Neural cell (in vitro differentiated cells): Measurements from ENCODE around the gene ASIC2. TPM values are rescaled to one million over a fixed set of nuclear protein-coding genes. Genes with fewer than 3 reads are reported as not detected.

Source experiments
- H2AFZ ChIP-seq: fragments of 200-600, 300-800 bp; sonication (generic), shearing (Covaris generic); 2 replicates; pipeline ENCODE4 v1.6.0; 2014; ENCODE audit warnings: low read depth, mild to moderate bottlenecking, antibody characterized with exemption, low read length, moderate library complexity
- H3F3A ChIP-seq: fragments of 200-600 bp; shearing (Covaris generic); 2 replicates; pipeline ENCODE4 v1.6.1; 2016; ENCODE audit warnings: mild to moderate bottlenecking, moderate library complexity, mixed read lengths, antibody characterized with exemption, low read length; ENCODE audit not compliant: insufficient read depth, poor library complexity, severe bottlenecking
- H3K27ac ChIP-seq: fragments of 200-600, 300-800 bp; sonication (generic), shearing (Covaris generic); 2 replicates; pipeline ENCODE4 v1.5.1; 2014; ENCODE audit warnings: mild to moderate bottlenecking, low read length, moderate library complexity
- H3K27me3 ChIP-seq: fragments of 300-800, 200-600 bp; sonication (generic), shearing (Covaris generic); 2 replicates; pipeline ENCODE4 v1.6.0; 2014; ENCODE audit warnings: mild to moderate bottlenecking, low read depth, low read length, moderate library complexity; ENCODE audit not compliant: insufficient read depth
- H3K36me3 ChIP-seq: fragments of 300-800, 200-600 bp; sonication (generic), shearing (Covaris generic); 2 replicates; pipeline ENCODE4 v1.5.1; 2014; ENCODE audit warnings: mild to moderate bottlenecking, antibody characterized with exemption, low read length, moderate library complexity; ENCODE audit not compliant: insufficient read depth
- H3K4me2 ChIP-seq: fragments of 300-800, 200-600 bp; sonication (generic), shearing (Covaris generic); 2 replicates; pipeline ENCODE4 v1.6.0; 2014; ENCODE audit warnings: mild to moderate bottlenecking, low read length
- H3K4me3 ChIP-seq: fragments of 300-800, 200-600 bp; sonication (generic), shearing (Covaris generic); 2 replicates; pipeline ENCODE4 v1.5.1; 2014; ENCODE audit warnings: mild to moderate bottlenecking, low read length, moderate library complexity
- H3K79me2 ChIP-seq: fragments of 200-600 bp; shearing (Covaris generic); replicated peaks from 2 replicates; pipeline ENCODE4 v1.6.0; 2014; ENCODE audit warnings: mild to moderate bottlenecking, low read length, moderate library complexity; ENCODE audit not compliant: insufficient read depth
- H3K9ac ChIP-seq: fragments of 300-800, 200-600 bp; sonication (generic), shearing (Covaris generic); 2 replicates; pipeline ENCODE4 v1.6.1; 2016; ENCODE audit warnings: mild to moderate bottlenecking, low read length, mixed read lengths
- H3K9me2 ChIP-seq: fragments of 200-600 bp; shearing (Covaris generic); 2 replicates; pipeline ENCODE4 v1.6.1; 2016; ENCODE audit warnings: mild to moderate bottlenecking, low read length, mixed read lengths; ENCODE audit not compliant: insufficient read depth
- H3K9me3 ChIP-seq: fragments of 200-600, 300-800 bp; sonication (generic), shearing (Covaris generic); 2 replicates; pipeline ENCODE4 v1.6.1; 2016; ENCODE audit warnings: mild to moderate bottlenecking, mixed run types, low read length, moderate library complexity, mixed read lengths
- H4K20me1 ChIP-seq: fragments of 200-600 bp; shearing (Covaris generic); 2 replicates; pipeline ENCODE4 v1.6.1; 2016; ENCODE audit warnings: mild to moderate bottlenecking, mixed run types; ENCODE audit not compliant: insufficient read depth
- EP300 ChIP-seq: fragments of 450-650 bp; conservative IDR thresholded peaks from 2 replicates; pipeline ENCODE4 v1.6.1; 2014; ENCODE audit warnings: antibody characterized with exemption, mild to moderate bottlenecking, moderate library complexity; ENCODE audit not compliant: poor library complexity, severe bottlenecking
- EZH2 ChIP-seq: fragments of 200-600, 300-800 bp; shearing (Covaris generic), sonication (generic); IDR thresholded peaks from 2 replicates; pipeline ENCODE4 v1.6.1; 2014; ENCODE audit warnings: antibody characterized with exemption, low read length, borderline replicate concordance, mild to moderate bottlenecking; ENCODE audit not compliant: insufficient read depth, poor library complexity, severe bottlenecking
- MXI1 ChIP-seq: fragments of 450-650 bp; conservative IDR thresholded peaks from 2 replicates; pipeline ENCODE4 v1.6.1; 2014; ENCODE audit warnings: antibody characterized with exemption, mild to moderate bottlenecking; ENCODE audit not compliant: poor library complexity, severe bottlenecking
- POLR2AphosphoS5 ChIP-seq: IDR thresholded peaks from 2 replicates; pipeline ENCODE4 v1.6.1; 2012
- RAD21 ChIP-seq: fragments of 450-650 bp; conservative IDR thresholded peaks from 2 replicates; pipeline ENCODE4 v1.6.1; 2014; ENCODE audit warnings: antibody characterized with exemption, mild to moderate bottlenecking, moderate library complexity
- SMC3 ChIP-seq: fragments of 450-650 bp; conservative IDR thresholded peaks from 2 replicates; pipeline ENCODE4 v1.6.1; 2014; ENCODE audit warnings: antibody characterized with exemption, mild to moderate bottlenecking, moderate library complexity; ENCODE audit not compliant: poor library complexity
- TAF1 ChIP-seq: IDR thresholded peaks from 2 replicates; pipeline ENCODE4 v1.6.1; 2012; ENCODE audit warnings: low read depth
- polyA plus RNA-seq: library from polyadenylated mRNA; depleted of rRNA; stranded (reverse); fragments of >200 nt; gene quantifications from 2 replicates; pipeline ENCODE4 v1.2.3, GENCODE V29; 2014
- TF ChIP-seq, protein P1 (sequence below): fragments of 450-650 bp; IDR thresholded peaks from 2 replicates; pipeline ENCODE4 v1.5.1; 2014; ENCODE audit warnings: antibody characterized with exemption, mild to moderate bottlenecking, moderate library complexity; ENCODE audit not compliant: poor library complexity, severe bottlenecking
- TF ChIP-seq, protein P2 (sequence below): IDR thresholded peaks from 2 replicates; pipeline ENCODE4 v1.6.1; 2012; ENCODE audit warnings: borderline replicate concordance

Gene ASIC2
- polyA plus RNA-seq, 1 donor from 2014 or later = 2.4 TPM

DNA sequence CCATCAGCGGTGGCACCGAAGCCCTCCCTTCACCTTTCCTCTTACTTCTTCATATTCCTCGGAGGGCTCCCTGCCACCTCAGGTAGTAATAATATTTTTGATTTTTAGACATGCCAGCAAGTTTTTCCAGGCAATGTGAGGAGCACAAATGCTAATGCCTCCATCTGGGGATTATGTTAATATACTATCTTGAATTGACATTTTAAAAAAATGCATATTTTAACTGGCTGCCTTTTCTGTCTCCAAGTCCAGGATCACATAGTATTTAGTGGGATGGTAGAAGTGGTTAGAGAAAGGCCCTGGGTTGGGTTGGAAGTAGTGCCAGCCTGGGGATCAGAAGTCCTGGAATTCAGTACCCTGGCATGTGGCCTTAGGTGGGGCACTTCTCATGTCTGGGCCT is 154.5 kb downstream of the ASIC2 start:
- TF ChIP-seq, protein P1, sequence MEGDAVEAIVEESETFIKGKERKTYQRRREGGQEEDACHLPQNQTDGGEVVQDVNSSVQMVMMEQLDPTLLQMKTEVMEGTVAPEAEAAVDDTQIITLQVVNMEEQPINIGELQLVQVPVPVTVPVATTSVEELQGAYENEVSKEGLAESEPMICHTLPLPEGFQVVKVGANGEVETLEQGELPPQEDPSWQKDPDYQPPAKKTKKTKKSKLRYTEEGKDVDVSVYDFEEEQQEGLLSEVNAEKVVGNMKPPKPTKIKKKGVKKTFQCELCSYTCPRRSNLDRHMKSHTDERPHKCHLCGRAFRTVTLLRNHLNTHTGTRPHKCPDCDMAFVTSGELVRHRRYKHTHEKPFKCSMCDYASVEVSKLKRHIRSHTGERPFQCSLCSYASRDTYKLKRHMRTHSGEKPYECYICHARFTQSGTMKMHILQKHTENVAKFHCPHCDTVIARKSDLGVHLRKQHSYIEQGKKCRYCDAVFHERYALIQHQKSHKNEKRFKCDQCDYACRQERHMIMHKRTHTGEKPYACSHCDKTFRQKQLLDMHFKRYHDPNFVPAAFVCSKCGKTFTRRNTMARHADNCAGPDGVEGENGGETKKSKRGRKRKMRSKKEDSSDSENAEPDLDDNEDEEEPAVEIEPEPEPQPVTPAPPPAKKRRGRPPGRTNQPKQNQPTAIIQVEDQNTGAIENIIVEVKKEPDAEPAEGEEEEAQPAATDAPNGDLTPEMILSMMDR = no peak
- TF ChIP-seq, protein P2, sequence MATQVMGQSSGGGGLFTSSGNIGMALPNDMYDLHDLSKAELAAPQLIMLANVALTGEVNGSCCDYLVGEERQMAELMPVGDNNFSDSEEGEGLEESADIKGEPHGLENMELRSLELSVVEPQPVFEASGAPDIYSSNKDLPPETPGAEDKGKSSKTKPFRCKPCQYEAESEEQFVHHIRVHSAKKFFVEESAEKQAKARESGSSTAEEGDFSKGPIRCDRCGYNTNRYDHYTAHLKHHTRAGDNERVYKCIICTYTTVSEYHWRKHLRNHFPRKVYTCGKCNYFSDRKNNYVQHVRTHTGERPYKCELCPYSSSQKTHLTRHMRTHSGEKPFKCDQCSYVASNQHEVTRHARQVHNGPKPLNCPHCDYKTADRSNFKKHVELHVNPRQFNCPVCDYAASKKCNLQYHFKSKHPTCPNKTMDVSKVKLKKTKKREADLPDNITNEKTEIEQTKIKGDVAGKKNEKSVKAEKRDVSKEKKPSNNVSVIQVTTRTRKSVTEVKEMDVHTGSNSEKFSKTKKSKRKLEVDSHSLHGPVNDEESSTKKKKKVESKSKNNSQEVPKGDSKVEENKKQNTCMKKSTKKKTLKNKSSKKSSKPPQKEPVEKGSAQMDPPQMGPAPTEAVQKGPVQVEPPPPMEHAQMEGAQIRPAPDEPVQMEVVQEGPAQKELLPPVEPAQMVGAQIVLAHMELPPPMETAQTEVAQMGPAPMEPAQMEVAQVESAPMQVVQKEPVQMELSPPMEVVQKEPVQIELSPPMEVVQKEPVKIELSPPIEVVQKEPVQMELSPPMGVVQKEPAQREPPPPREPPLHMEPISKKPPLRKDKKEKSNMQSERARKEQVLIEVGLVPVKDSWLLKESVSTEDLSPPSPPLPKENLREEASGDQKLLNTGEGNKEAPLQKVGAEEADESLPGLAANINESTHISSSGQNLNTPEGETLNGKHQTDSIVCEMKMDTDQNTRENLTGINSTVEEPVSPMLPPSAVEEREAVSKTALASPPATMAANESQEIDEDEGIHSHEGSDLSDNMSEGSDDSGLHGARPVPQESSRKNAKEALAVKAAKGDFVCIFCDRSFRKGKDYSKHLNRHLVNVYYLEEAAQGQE = no peak
- TF ChIP-seq SMC3 = no peak
- TF ChIP-seq EP300 = no peak
- Histone ChIP-seq H3K27ac (no peak overlapping the region), H2AFZ (no peak overlapping the region), H3F3A (no peaks in the 10 kb centered on the region), H3K4me3 (no peak overlapping the region), H3K36me3 (no peaks in the 10 kb centered on the region), H4K20me1 (no peaks in the 10 kb centered on the region), H3K79me2 (no peaks in the 10 kb centered on the region), H3K9me2 (no peaks in the 10 kb centered on the region), H3K9me3 (no peaks in the 10 kb centered on the region), H3K4me2 (no peak overlapping the region), H3K9ac (no peak overlapping the region), H3K27me3 (peaks cover 57% of the 10 kb centered on the region)

DNA sequence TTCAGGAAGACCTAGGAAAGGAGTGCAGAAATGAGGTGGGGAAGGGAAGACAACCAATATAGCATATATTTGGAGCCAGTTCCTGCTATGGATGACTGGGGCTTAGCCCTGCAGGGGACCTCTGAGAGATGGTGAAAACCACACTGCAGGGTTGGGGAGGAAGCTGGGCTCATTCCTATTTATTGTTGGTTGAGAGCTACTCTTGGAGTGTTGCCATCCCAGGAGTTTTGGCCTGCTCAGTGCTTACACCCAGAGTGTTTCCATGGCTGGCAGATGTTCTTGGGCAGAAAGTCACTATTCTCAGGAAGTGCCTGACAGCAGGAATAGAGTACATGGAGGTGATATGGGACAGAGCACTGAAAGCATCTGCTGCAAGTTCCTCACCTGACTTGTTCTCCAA is 155.7 kb downstream of the ASIC2 start:
- Histone ChIP-seq H3K27me3 (peaks cover 50% of the 10 kb centered on the region), H3K36me3 (no peaks in the 10 kb centered on the region), H3F3A (no peaks in the 10 kb centered on the region), H4K20me1 (no peaks in the 10 kb centered on the region), H3K9me3 (no peaks in the 10 kb centered on the region), H2AFZ (no peak overlapping the region), H3K9ac (no peak overlapping the region), H3K4me3 (no peak overlapping the region), H3K4me2 (no peak overlapping the region), H3K27ac (no peak overlapping the region), H3K79me2 (no peaks in the 10 kb centered on the region), H3K9me2 (no peaks in the 10 kb centered on the region)
- TF ChIP-seq EP300 (no peak), RAD21 (no peak), POLR2AphosphoS5 (no peak), EZH2 (no peak), TAF1 (no peak), SMC3 (no peak), MXI1 (no peak)
- TF ChIP-seq, protein P1 = no peak
- TF ChIP-seq, protein P2 = no peak
